Activated CD4-positive, CD25-positive, alpha-beta regulatory T cell treated with anti-CD3 and anti-CD28 coated beads, Interleukin-2, amount 50 U/mL, for 16 hours (primary cell): ENCODE measurements around the gene TEX19.

ENCODE experiments used
- DNase-seq: peaks from one replicate; pipeline ENCODE4 v3.0.0-alpha.2; 2020; ENCODE audit warnings: low read depth, low spot score

The TEX19 gene

DNA sequence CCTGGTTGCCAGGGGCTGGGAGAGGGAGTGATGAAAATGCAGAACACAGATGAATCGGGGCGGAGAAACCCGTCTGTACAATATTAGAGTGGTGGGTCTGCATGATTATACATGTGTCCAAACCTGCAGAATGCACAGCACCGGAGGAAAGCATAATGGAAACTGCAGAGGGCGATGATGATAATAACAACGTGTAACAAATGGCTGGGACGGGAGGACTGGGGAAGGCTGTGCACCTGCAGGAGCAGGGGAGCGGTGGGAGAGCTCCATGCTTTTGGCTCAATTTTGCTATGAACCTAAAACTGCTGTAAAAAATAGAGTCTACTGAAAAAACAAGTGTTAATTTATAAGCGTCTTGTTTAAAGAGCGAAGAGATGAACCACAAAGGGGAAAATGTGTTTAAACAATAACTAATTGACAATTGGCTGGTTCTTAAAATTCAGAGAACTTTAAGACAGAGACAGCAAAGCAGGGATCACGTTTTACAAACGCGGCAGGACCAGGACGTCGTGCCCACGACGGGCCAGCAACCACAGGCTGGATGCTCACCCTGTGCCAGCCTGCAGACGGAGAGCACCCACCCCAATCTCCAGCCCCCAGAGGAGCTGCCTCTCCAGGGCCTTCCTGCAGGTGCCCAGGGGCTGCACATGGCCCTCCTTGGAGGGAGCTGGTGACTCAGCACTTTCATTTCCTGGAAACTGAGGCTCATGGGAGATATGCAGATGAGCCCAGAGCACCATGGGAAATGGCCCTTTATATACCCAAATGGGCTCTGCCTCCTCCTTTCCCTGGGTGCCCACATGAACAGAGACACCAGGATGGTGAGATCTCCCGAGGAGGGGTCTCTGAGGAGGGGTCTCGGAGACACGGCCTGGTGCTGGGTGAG lies at the start of gene TEX19:
TSS of gene TEX19 (plus strand) at position 783 of the 886 bp plus-strand sequence. CDS start 2,904 bp downstream, outside the sequence.
- no peak for DNase-seq

DNA sequence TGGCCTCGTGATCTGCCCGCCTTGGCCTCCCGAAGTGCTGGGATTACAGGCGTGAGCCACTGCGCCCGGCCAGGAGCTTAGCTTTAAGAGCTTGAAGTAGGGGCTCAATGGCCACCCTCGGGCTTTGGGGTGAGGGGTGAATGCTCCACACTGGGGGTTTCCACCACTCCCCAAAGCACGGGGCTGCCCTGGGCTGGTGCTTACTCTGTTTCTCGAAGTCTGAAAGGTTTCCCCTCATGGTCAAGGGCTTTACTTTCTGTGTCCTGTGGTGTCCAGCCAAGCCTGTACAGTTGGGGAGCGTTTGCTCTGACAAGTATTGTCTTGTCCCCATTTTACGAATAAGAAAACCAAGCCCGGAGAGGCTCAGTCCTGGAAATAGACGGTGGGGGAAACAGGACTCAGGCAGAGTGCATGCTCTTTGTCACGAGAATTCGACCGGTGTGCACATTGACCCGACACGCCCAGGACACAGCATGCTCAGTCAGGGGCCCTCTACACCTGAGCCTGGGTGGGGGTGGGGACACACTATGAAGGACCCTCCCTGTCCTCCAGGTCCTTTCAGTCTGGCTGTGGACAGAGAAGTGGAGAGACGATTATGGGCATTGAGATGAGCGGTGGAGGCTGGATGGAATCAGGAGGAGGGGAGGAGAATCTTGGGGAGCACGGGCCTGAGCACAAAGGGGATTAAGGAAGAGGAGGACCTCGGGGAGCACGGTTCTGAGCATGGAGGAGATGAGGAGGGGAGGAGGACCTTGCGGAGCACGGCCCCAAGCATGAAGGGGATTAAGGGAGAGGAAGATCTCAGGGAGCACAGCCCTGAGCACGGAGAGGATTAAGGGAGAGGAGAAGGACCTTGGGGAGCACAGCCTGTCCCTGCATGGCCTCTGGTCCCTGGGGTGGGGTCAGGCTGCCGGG lies 49.1 kb upstream of the TEX19 start:
- DNase-seq = no peak

- no peak for DNase-seq
Measured at GRCh38 chr17:82310877-82311276, 48.2 kb upstream of the TEX19 start.

- DNase-seq = no peak
Measured at GRCh38 chr17:82311971-82312370, 47.1 kb upstream of the TEX19 start.

DNA sequence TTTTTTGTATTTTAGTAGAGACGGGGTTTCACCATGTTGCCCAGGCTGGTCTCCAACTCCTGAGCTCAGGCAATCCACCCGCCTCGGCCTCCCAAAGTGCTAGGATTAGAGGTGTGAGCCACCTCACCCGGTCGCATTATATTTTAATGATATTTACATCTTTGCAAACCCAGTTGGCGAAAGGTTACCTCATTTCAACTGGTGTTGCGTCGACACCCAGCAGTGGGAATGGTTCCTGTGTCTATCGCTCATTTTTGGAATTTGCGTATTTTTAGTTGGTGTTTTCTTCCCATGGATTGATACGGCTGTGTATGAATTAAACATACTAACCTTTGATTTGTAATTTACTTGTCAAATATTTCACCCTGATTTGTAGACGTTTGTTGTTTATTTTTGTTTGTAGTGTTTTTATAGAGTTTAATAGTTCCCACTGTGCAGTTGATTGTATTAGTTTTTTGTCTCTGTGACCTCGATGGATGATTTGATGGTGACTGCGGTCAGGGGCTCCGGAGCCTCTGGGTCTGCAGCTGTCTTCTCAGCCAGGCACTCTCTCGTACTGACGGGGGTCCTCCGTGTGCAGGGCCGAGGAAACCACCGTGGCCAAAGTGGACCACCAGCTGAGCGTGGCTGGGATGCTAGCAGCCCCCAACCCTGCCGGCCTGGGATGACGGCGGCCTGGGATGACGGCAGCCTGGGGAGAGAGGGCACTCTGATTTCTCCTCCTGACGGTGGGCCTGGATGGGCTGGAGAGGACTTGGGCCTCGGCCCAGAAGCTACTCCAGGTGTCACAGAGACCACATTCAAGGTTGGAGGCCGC lies 45.6 kb upstream of the TEX19 start:
- DNase-seq = no peak

- no peak for DNase-seq
Measured at GRCh38 chr17:82314012-82314726, 44.9 kb upstream of the TEX19 start.

GRCh38 chr17:82314727-82315605 lies 44.1 kb upstream of the TEX19 start:
- DNase-seq = no peak

- DNase-seq = no peak
Measured at GRCh38 chr17:82315703-82316358, 43.2 kb upstream of the TEX19 start.

- DNase-seq = no peak
Measured at GRCh38 chr17:82316651-82317393, 42.2 kb upstream of the TEX19 start.

DNA sequence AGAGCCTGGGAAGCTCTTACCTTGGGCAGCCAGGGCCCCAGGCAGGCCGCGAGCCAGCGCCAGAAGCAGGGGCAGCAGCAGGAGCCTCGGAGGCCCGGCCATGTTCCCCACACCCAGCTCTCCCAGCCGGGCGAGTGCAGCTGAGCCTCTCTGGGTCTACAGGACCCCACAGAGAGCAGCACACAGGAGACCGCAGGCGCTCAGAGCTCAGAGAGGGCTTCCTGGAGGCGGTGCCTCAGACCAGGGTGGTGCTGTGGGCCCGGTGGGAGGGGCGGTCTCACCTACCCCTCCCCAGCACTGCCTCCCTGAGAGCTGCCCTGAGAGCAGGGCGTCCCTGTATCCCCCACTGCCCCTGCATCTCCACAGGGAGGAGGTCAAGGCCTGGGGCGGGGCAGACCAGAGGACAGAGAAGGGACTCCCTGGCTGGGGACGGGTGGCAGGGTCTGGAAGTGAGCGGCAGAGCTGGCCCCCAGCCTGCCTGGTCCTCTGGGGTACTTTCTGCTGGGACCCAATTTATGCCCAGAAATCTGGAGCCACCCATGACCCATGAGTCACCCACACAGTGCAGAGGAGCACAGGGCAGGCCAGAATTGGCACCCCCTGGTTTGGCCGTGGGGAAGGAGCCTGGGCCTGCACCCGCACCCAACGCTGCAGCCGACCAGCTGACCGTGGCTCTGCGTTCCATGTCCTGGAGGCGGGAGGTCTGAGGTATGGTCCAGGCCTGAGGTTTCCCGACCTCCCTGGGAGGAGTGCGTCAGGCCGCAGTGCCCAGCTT lies 41.5 kb upstream of the TEX19 start, which contains the start of gene CD7:
TSS of gene CD7 (minus strand) at position 215 of the 775 bp plus-strand sequence. CDS start at position 102, 113 bp downstream.
- no peak for DNase-seq

- DNase-seq = no peak
Measured at GRCh38 chr17:82318169-82318498, 40.9 kb upstream of the TEX19 start.

DNA sequence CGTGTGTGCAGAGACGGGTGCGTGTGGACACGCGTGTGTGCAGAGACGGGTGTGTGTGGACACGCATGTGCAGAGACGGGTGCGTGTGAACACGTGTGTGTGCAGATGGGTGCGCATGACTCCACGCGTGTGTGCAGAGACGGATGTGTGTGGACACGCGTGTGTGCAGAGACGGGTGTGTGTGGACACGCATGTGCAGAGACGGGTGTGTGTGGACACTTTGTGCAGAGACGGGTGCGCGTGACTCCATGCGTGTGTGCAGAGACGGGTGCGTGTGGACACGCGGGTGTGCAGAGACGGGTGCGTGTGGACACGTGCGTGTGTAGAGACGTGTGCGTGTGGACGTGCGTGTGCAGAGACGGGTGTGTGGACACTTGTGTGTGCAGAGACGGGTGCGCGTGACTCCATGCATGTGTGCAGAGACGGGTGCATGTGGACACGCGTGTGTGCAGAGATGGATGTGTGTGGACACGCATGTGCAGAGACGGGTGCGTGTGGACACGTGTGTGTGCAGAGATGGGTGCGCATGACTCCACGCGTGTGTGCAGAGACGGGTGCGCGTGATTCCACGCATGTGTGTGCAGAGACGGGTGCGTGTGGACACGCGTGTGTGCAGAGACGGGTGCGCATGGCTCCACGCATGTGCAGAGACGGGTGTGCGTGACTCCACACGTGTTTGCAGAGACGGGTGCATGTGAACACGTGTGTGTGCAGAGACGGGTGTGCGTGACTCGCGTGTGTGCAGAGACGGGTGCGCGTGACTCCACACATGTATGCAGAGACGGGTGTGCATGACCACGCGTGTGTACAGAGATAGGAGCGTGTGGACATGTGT lies 40.1 kb upstream of the TEX19 start:
- DNase-seq = no peak

GRCh38 chr17:82319619-82320062 lies 39.4 kb upstream of the TEX19 start:
- DNase-seq = no peak

DNA sequence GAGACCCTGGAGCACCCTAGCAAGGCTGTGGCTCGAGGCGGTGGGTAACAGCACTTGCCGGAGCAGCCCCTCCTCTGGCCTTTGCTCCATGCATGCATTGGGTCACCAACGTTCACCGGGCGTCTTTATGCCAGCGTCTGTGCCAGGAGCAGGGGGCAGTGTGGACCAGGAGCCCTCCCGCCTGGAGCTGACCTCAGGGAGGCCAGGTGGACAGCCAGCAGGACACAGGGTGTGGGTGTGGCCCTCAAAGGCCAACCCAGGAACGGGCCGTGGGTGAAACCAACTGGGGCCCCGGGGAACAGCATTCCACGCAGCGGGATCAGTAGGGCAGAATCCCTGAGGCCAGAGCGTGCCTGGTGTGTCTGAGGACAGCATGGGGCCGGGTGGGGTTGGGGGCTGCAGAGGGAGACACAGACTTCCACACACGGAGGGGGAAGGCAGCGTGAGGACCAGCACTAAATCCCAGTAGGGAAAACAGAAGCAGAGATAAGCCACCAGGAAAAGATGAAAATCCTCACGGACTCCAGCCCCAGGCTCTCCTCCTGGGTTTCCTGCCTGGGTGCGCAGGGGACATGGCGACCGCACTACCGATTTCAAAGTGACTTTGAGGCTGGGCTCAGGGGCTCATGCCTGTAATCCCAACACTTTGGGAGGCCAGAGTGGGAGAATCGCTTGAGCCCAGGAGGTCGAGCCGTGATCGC lies 38.8 kb upstream of the TEX19 start:
- no peak for DNase-seq

GRCh38 chr17:82320956-82321927 lies 37.8 kb upstream of the TEX19 start:
- peak; percentile 55 for DNase-seq
